PC-9 (cell line): ENCODE results near the gene ROBO1.

Experiments
- EZH2 ChIP-seq: fragments of 200-600 bp; sonication (generic); IDR thresholded peaks from 2 replicates; pipeline ENCODE4 v1.8.0; 2017; ENCODE audit warnings: antibody characterized with exemption, low read depth
- TF ChIP-seq, protein P1 (sequence below): fragments of 200-600 bp; sonication (generic); conservative IDR thresholded peaks from 2 replicates; pipeline ENCODE4 v1.6.1; 2017; ENCODE audit warnings: mixed run types, antibody characterized with exemption, mild to moderate bottlenecking, moderate library complexity

- TF ChIP-seq, protein P1, sequence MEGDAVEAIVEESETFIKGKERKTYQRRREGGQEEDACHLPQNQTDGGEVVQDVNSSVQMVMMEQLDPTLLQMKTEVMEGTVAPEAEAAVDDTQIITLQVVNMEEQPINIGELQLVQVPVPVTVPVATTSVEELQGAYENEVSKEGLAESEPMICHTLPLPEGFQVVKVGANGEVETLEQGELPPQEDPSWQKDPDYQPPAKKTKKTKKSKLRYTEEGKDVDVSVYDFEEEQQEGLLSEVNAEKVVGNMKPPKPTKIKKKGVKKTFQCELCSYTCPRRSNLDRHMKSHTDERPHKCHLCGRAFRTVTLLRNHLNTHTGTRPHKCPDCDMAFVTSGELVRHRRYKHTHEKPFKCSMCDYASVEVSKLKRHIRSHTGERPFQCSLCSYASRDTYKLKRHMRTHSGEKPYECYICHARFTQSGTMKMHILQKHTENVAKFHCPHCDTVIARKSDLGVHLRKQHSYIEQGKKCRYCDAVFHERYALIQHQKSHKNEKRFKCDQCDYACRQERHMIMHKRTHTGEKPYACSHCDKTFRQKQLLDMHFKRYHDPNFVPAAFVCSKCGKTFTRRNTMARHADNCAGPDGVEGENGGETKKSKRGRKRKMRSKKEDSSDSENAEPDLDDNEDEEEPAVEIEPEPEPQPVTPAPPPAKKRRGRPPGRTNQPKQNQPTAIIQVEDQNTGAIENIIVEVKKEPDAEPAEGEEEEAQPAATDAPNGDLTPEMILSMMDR, result no peak
- TF ChIP-seq EZH2, result no peak
Measured at GRCh38 chr3:78951342-78951945, 816.4 kb downstream of the ROBO1 start.
